ENCODE measurements around the gene DOK3. TPM values are rescaled to one million over a fixed set of nuclear protein-coding genes. Genes with fewer than 3 reads are reported as not detected.
A peak's percentile ranks its signal among the peaks of the same experiment; 100 is the strongest.

The DOK3 gene
- total and polyA plus RNA-seq, 4 donors: 15.6 to 146 (median 47.8) TPM

DNA sequence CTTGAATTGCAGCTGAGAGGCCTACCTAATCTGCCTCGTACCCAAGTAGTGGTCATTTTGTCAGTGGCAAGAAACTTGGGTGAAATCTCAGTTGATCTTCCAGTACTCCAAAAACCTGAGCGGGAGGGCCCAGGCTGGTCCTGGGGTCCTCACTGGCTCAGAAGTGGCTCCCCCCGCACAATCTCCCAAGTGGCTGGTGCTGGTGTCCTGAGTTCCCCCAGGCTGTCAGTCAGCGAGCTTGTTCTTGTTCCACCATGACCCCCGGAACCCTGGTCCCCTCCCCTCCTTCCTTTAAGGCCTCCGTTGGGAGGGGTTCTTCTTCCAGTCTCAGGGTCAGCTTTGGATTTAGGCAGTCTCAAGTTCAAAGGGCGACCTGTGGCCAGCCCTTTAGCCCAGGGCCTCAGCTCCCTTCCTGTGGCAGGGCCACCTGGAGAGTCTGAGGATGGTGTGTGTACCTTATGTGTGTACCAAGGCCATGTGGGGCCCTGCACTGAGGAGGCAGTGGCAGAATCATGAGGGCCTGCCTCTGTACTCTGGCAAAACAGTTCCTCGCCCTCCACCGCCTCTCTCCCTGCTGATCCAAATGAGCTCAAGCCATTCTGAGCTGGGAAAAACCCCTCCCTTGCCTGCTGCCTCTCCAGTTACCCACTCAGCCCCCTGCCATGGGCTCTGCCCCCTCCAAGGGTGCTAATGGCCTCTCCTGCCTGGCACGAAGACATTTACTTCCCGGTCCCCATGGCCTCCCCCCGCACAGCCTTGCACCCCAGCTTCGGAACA lies 31.7 kb downstream of the DOK3 start:
- H3K4me1 ChIP-seq (ENCODE audit: control insufficient read depth in 5 of 5, insufficient read depth in 5 of 5, low read length in 5 of 5): peaks cover 3 to 31% (median 13%) of the 10 kb centered on the region in 5 donors
- no peak overlapping the region for H3K9ac ChIP-seq (ENCODE audit: insufficient read depth in 1 of 2, low read length in 2 of 2)
- TF ChIP-seq, protein P1, sequence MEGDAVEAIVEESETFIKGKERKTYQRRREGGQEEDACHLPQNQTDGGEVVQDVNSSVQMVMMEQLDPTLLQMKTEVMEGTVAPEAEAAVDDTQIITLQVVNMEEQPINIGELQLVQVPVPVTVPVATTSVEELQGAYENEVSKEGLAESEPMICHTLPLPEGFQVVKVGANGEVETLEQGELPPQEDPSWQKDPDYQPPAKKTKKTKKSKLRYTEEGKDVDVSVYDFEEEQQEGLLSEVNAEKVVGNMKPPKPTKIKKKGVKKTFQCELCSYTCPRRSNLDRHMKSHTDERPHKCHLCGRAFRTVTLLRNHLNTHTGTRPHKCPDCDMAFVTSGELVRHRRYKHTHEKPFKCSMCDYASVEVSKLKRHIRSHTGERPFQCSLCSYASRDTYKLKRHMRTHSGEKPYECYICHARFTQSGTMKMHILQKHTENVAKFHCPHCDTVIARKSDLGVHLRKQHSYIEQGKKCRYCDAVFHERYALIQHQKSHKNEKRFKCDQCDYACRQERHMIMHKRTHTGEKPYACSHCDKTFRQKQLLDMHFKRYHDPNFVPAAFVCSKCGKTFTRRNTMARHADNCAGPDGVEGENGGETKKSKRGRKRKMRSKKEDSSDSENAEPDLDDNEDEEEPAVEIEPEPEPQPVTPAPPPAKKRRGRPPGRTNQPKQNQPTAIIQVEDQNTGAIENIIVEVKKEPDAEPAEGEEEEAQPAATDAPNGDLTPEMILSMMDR (IDR thresholded peaks at IDR 0.05; ENCODE audit: control extremely low read depth, extremely low read depth): no peak

DNA sequence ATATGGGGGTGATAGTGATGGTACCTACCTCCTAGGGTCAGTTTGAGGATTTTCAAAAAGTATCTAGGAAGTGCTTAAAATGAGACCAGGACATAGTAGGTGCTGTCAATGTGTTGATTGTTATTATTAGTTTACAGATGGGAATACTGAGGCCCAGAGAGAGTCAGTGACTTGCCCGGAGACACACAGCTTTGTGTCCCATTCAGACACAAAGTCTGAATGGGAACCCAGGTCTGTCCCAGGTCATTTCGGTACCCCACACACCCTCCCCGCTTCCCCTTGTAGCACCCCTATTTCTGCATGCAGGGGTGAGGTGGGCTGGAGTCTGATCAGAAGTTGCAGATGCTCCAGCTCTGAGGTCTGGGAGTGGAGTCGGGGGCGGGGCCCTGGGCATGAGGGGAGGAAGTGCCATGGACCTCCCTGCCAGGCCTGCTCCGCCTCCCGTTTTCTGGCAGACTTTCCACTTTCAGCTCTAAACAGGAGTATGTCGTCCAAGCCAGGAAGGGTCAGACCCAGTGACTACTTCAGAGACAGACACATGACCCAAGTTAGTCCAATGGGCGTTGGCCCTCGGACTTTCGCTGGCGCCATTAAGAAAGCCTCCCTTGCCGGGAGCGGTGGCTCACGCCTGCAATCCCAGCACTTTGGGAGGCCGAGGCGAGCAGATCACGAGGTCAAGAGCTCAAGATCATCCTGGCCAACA lies 32.9 kb downstream of the DOK3 start:
- no peaks in the 10 kb centered on the region for H3K9me3 ChIP-seq (ENCODE audit: control insufficient read depth in 4 of 4, insufficient read depth in 3 of 4, low read length in 3 of 4)
- no peak overlapping the region for H3K4me3 ChIP-seq
- TF ChIP-seq, protein P1 (IDR thresholded peaks at IDR 0.05; ENCODE audit: control extremely low read depth, extremely low read depth): no peak
- H3K27me3 ChIP-seq (ENCODE audit: control insufficient read depth in 3 of 3, insufficient read depth in 3 of 3, low read length in 2 of 3): no peaks in the 10 kb centered on the region
- peaks cover 3 to 38% (median 15%) of the 10 kb centered on the region in 5 donors for H3K4me1 ChIP-seq (ENCODE audit: control insufficient read depth in 5 of 5, insufficient read depth in 5 of 5, low read length in 5 of 5)
- no peak overlapping the region for H3K9ac ChIP-seq (ENCODE audit: insufficient read depth in 1 of 2, low read length in 2 of 2)
- H3K27ac ChIP-seq (ENCODE audit: low read depth in 1 of 2, low read length in 1 of 2): no peak overlapping the region
- DNase-seq (peak; percentile 52 to 64 (median 55)), ATAC-seq (ENCODE audit: insufficient read depth, low FRiP score) (no peak)
- peaks cover 0 to 4% (median under 1%) of the 10 kb centered on the region in 4 donors for H3K36me3 ChIP-seq (ENCODE audit: control insufficient read depth in 4 of 4, insufficient read depth in 4 of 4, low read length in 4 of 4)
- 73 to 80% methylated on average over 18 of the region's 18 CpGs for WGBS, 2 donors

More for the DNA sequence above, 31.7 kb downstream of the DOK3 start:
- H3K27me3 ChIP-seq (ENCODE audit: control insufficient read depth in 3 of 3, insufficient read depth in 3 of 3, low read length in 2 of 3): no peaks in the 10 kb centered on the region
- H3K36me3 ChIP-seq (ENCODE audit: control insufficient read depth in 4 of 4, insufficient read depth in 4 of 4, low read length in 4 of 4): peaks cover 0 to 11% (median 2%) of the 10 kb centered on the region in 4 donors
- no peaks in the 10 kb centered on the region for H3K9me3 ChIP-seq (ENCODE audit: control insufficient read depth in 4 of 4, insufficient read depth in 3 of 4, low read length in 3 of 4)
- no peak for ATAC-seq (ENCODE audit: insufficient read depth, low FRiP score)
- H3K4me3 ChIP-seq: no peak overlapping the region
- DNase-seq: no peak
- H3K27ac ChIP-seq (ENCODE audit: low read depth in 1 of 2, low read length in 1 of 2): no peak overlapping the region
- WGBS, 2 donors: 92 to 95% methylated on average over 13 of the region's 13 CpGs

DNA sequence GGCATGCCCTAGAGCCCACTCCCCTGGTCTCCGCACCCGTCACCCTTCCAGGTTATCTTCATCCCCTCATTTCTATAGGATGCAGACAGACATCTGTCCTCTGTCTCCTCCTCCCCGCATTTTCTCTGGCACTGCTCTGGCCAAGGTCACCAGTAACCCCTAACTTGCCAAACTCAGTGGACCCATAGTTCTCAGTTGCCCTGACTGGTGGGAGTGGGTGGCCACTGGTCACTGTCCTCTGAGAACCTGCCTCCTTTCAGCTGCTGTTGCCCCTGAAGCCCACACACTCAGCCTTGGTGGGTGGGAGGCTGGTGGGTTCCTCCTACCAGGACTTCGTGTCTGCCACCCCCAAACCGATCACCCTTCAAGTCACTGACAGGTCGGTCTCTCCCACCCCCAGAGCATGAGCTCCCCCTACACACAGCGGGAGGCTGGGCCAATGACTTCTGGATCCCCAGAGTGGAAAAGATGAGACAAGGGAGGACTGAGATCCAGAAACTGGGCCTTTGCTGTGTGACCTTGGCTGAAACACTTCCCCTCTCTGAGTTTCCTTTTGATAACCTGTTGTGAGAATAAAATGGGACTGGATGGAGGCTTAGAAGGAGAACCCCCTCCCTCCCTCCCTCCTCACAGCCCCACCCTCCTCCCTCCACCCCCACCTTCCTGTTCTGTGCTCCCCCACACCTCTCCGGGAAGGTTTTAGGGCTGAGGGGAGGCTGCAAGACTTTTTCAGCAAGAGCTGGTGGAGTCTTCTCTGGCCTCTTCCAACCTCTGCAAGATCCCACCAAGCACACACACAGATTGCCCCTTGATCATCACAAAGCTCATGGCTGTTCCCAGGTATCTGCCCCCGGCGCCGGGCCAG lies 33.8 kb downstream of the DOK3 start:
- H3K9ac ChIP-seq (ENCODE audit: insufficient read depth in 1 of 2, low read length in 2 of 2): no peak overlapping the region
- ATAC-seq (ENCODE audit: insufficient read depth, low FRiP score): no peak

More for the DNA sequence above, 33.8 kb downstream of the DOK3 start:
- peak overlapping the region in 1 of 2 donors; percentile 29 for H3K27ac ChIP-seq (ENCODE audit: low read depth in 1 of 2, low read length in 1 of 2)
- TF ChIP-seq, protein P1 (IDR thresholded peaks at IDR 0.05; ENCODE audit: control extremely low read depth, extremely low read depth): no peak
- no peak overlapping the region for H3K4me3 ChIP-seq
- no peaks in the 10 kb centered on the region for H3K27me3 ChIP-seq (ENCODE audit: control insufficient read depth in 3 of 3, insufficient read depth in 3 of 3, low read length in 2 of 3)
- DNase-seq: no peak
- peaks cover 0 to under 1% (median 0%) of the 10 kb centered on the region in 4 donors for H3K36me3 ChIP-seq (ENCODE audit: control insufficient read depth in 4 of 4, insufficient read depth in 4 of 4, low read length in 4 of 4)
- peaks cover 3 to 45% (median 21%) of the 10 kb centered on the region in 5 donors for H3K4me1 ChIP-seq (ENCODE audit: control insufficient read depth in 5 of 5, insufficient read depth in 5 of 5, low read length in 5 of 5)
- H3K9me3 ChIP-seq (ENCODE audit: control insufficient read depth in 4 of 4, insufficient read depth in 3 of 4, low read length in 3 of 4): no peaks in the 10 kb centered on the region
- WGBS, 2 donors: 71 to 81% methylated on average over 11 of the region's 11 CpGs
